Coronary artery (tissue), 2 donors: ENCODE results near the gene CCDC86.

Experiments
- DNase-seq: peaks from one replicate; pipeline ENCODE4 v3.0.0-alpha.2; 2017; ENCODE audit warnings: low spot score
- H3K27ac ChIP-seq, 2 donors: fragments of 200-600 bp; sonication (generic); one replicate each; pipeline ENCODE4 v1.5.1; 2016 to 2019
- H3K4me3 ChIP-seq: fragments of 200-600 bp; sonication (generic); 2 replicates; pipeline ENCODE4 v1.5.1; 2016; ENCODE audit warnings: mild to moderate bottlenecking, moderate library complexity
- CTCF ChIP-seq: fragments of 200-600 bp; sonication (generic); IDR thresholded peaks from one replicate; pipeline ENCODE4 v1.5.1; 2019; ENCODE audit warnings: antibody characterized with exemption

The CCDC86 gene

GRCh38 chr11:60841797-60842667 lies at the start of gene CCDC86:
TSS of gene CCDC86 (plus strand) at chr11:60842113. CDS start at chr11:60842125, 12 bp downstream.
- no peak for TF ChIP-seq CTCF
- peak; percentile 98 for DNase-seq
- Histone ChIP-seq H3K4me3 (peak within 1 kb of the TSS; percentile 73), H3K27ac (peak within 1 kb of the TSS; percentile 67 to 81)

GRCh38 chr11:60792521-60792920 lies 49.4 kb upstream of the CCDC86 start:
- Histone ChIP-seq H3K27ac (no peak overlapping the region), H3K4me3 (no peak overlapping the region)
- no peak for TF ChIP-seq CTCF
- no peak for DNase-seq

- no peak for DNase-seq
- no peak overlapping the region for H3K27ac ChIP-seq
- no peak overlapping the region for H3K4me3 ChIP-seq
- no peak for TF ChIP-seq CTCF
Measured at GRCh38 chr11:60795291-60795690, 46.6 kb upstream of the CCDC86 start.

- Histone ChIP-seq H3K27ac (no peak overlapping the region), H3K4me3 (no peak overlapping the region)
- no peak for DNase-seq
- TF ChIP-seq CTCF: no peak
Measured at GRCh38 chr11:60797846-60798630, 43.9 kb upstream of the CCDC86 start.

GRCh38 chr11:60798631-60799030 lies 43.3 kb upstream of the CCDC86 start:
- TF ChIP-seq CTCF: no peak

GRCh38 chr11:60801194-60801593 lies 40.7 kb upstream of the CCDC86 start:
- no peak for DNase-seq
- Histone ChIP-seq H3K4me3 (no peak overlapping the region), H3K27ac (no peak overlapping the region)
- TF ChIP-seq CTCF: no peak

More at GRCh38 chr11:60798631-60799030, 43.3 kb upstream of the CCDC86 start:
- no peak overlapping the region for H3K27ac ChIP-seq
- no peak for DNase-seq
- H3K4me3 ChIP-seq: no peak overlapping the region
